Measurements from ENCODE around the gene USP31.

DNA sequence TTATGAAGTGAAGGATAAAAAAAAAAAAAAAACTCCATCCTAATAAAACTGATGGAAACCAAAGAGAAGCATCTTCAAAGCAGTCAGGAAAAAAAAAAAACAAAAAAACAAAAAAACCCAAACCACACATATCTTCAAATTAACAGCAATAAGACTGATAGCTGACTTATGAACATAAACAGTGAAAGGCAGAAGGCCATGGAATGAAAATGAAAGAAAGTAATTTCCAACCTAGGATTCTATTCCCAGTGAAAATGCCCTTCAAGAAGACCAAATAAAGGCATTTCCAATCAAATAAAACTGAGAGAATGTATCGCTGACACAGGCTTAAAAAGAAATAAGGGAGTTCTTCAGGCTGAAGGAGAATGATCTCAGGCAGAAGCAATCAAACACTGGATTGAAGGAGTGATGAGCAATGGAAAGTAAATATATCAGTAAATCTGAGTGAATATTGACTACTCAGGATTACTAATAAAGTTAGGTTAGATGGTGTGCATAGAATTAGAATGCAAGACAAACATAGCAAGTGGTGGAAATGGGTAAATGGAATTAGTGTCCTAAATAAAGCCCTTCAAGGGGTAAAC lies 92.1 kb downstream of the USP31 start:
- TF ChIP-seq BHLHE40 (IDR thresholded peaks at IDR 0.05; ENCODE audit: low read depth, low read length): no peak
- TF ChIP-seq, protein P1, sequence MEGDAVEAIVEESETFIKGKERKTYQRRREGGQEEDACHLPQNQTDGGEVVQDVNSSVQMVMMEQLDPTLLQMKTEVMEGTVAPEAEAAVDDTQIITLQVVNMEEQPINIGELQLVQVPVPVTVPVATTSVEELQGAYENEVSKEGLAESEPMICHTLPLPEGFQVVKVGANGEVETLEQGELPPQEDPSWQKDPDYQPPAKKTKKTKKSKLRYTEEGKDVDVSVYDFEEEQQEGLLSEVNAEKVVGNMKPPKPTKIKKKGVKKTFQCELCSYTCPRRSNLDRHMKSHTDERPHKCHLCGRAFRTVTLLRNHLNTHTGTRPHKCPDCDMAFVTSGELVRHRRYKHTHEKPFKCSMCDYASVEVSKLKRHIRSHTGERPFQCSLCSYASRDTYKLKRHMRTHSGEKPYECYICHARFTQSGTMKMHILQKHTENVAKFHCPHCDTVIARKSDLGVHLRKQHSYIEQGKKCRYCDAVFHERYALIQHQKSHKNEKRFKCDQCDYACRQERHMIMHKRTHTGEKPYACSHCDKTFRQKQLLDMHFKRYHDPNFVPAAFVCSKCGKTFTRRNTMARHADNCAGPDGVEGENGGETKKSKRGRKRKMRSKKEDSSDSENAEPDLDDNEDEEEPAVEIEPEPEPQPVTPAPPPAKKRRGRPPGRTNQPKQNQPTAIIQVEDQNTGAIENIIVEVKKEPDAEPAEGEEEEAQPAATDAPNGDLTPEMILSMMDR (IDR thresholded peaks at IDR 0.05): no peak
- no peak for TF ChIP-seq RFX5 (IDR thresholded peaks at IDR 0.05)
- TF ChIP-seq JUNB (IDR thresholded peaks at IDR 0.05): no peak
- TF ChIP-seq JUN (IDR thresholded peaks at IDR 0.05): no peak
- no peak for TF ChIP-seq RCOR1 (IDR thresholded peaks at IDR 0.05; ENCODE audit: low read depth, low read length)
- no peak for TF ChIP-seq NFE2L2 (conservative IDR thresholded peaks at IDR 0.05; ENCODE audit: low read length)
- TF ChIP-seq, protein P2, sequence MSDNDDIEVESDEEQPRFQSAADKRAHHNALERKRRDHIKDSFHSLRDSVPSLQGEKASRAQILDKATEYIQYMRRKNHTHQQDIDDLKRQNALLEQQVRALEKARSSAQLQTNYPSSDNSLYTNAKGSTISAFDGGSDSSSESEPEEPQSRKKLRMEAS (IDR thresholded peaks at IDR 0.05): no peak

Data from A549 (cell line).